ELR (cell line): ENCODE results near the gene SFSWAP.
"Not testable (repeated sequence)": the region's sequence is repeated elsewhere in the genome, so short reads cannot be mapped to it uniquely, and the experiment has no call there.

Source experiments
- DNase-seq: peaks from one replicate; pipeline ENCODE4 v3.0.0-alpha.2; 2015; ENCODE audit warnings: low read depth

The SFSWAP gene

GRCh38 chr12:131702573-131702877, 8.4 kb upstream of the SFSWAP start:
- no peak for DNase-seq

GRCh38 chr12:131703161-131703560, 7.7 kb upstream of the SFSWAP start:
- no peak for DNase-seq

DNA sequence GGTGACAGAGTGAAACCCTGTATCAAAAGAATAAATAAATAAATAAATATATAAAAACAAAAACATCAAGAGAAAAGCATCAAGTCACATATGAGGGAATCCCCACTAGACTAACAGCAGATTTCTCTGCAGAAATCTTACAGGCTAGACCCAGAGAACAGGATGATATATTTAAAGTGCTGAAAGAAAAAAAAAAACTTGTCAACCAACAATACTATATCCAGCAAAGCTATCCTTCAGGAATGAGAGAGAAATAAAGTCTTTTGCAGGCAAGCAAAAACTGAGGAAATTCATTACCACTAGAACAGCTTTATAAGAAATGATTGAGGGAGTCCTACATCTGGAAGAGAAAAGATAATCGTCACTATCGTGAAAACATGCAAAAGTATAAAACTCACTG, 6.4 kb upstream of the SFSWAP start:
- no peak for DNase-seq

GRCh38 chr12:131706709-131707108, 4.2 kb upstream of the SFSWAP start:
- not testable (repeated sequence) for DNase-seq

DNA sequence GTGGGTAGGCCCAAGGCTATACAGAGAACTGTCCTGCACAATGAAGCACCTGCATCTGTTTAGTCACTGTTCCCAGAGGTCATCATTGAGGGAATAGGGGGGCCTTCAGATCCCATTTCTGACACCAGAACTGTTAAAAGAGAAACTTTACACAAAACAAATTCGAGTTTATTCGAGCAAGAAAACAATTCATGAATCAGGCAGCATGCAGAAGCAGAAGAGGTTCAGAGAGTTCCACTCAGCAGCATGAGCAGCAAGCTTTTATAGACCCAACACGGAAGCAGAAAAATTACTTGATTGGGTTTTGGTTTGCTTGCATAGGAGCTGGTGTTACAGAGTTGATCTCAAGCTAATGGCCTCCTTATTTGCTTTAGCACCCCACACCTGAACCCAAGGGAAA, 1.7 kb upstream of the SFSWAP start:
- no peak for DNase-seq

- peak; percentile 28 for DNase-seq
Measured at GRCh38 chr12:131711551-131712205, 788 bp downstream of the SFSWAP start.

DNA sequence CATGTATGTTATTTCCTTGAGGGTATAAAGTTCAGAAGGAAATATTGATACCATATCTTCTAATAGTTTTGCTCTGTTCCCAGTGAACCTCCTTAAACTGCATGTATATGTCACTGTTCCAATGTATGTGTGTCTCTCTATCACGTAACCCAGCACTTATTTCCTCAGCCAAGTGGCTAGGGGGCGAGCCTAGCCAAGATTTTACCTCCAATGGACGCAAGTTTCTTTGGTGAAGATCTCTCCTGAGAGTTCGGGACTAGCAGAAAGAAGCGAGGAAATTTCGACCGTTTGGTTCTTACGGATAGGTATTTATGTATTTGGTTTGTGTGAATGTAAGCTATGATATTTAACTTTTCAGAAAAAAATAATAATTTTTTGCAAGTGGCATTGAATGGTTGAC, 2.5 kb downstream of the SFSWAP start:
- no peak for DNase-seq

DNA sequence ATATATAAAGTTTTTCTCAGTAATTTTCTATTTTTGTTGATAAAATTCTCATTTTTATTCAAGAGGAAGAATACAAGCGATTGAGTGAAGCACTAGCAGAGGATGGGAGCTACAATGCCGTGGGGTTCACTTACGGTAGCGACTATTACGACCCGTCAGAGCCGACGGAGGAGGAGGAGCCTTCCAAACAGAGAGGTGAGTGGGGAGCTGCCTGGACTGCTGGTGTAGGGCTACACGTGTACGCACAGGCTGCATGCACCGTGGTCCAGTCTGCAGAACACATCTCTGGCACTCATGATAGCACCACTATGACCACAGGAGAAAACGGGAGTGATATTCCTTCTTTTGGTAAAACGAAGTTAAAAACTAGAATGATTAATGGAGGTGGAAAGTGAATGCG, 3.9 kb downstream of the SFSWAP start:
- no peak for DNase-seq

DNA sequence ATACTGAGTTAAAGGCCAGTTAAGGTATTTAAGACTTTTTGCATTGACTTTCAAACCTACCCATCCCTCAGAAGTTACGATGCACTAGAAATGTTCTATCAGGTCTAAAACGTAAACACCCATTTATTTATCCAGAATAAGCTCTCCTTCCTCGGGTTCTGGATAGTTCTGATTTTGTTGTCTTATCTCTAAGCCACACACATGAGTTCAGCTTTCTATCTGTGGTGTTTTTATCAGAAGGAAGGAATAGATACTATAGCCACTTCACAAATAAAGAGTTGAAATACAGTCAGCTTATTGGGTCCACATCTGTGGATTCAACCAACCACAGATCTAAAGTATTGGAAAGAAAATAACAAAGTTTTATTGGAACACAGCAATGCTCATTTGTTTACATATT, 5.4 kb downstream of the SFSWAP start:
- DNase-seq = no peak

GRCh38 chr12:131720241-131720640, 9.4 kb downstream of the SFSWAP start:
- no peak for DNase-seq

DNA sequence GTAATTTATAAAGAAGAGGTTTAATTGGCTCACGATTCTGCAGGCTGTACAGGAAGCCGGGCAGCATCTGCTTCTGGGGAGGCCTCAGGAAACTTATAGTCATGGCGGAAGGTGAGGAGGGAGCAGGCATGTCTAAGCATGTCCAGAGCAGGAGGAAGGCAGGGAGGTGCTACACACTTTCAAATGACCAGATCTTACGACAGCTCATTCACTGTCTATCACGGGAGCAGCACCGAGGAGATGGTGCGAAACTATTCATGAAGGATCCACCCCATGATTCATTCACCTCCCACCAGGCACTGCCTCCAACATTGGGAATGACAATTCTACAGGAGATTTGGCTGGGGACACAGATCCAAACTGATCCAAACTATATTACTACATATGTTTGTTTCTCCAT, 10.0 kb downstream of the SFSWAP start:
- no peak for DNase-seq

DNA sequence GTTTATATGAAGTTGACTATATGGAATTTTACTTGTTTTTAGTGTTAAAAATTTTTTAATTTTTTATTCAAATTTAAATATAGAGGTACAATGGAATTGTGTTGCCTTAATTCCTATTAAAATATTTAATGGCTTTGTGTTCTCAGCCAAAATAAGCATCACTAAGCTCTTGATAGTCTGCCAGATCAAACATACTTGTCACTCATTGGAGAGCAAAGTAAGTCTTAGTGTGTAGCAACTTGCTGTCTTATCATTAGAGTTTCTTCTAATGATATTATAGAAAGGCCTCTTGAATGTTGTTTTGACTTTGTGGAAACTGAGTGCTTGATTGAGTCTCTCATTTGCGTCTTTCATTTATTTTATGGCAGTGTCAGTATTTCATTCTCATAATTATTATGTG, 10.7 kb downstream of the SFSWAP start:
- no peak for DNase-seq

- DNase-seq = no peak
Measured at GRCh38 chr12:131723532-131723931, 12.6 kb downstream of the SFSWAP start.

GRCh38 chr12:131724534-131724933, 13.6 kb downstream of the SFSWAP start:
- no peak for DNase-seq

- DNase-seq = no peak
Measured at GRCh38 chr12:131725503-131725902, 14.6 kb downstream of the SFSWAP start.

GRCh38 chr12:131728720-131729119, 17.8 kb downstream of the SFSWAP start:
- DNase-seq = no peak

- no peak for DNase-seq
Measured at GRCh38 chr12:131729254-131729955, 18.5 kb downstream of the SFSWAP start.

DNA sequence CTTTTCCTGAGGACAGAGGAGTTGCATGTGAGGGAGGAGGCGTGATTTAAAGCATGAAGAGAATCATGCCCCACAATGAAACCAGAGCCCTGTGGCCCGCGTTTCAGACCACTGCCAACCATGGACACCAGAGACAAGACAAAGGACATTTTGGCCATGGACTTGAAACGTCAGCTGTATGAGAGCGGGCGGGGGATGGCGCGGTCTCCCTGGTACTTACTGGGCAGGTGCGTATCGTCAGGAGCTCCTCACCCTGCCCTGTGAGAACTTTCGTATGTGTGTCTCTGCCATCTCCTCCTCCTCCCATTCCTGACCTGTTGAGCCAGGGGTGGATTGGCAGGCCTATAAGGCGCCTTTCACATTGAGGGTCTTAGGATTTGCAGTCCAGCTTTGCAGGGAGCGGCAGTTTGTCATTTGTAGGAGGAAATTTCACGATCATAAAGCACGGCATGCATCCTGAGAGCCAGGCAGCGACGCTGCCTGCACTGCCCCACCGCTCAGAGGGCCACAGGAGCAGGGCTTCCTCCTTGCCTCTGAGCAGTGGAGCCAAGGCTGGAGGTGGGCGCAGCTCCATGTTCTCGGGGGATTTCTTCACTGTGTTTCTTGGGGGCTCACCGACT, 22.2 kb downstream of the SFSWAP start:
- no peak for DNase-seq

GRCh38 chr12:131733874-131734273, 23.0 kb downstream of the SFSWAP start:
- no peak for DNase-seq

DNA sequence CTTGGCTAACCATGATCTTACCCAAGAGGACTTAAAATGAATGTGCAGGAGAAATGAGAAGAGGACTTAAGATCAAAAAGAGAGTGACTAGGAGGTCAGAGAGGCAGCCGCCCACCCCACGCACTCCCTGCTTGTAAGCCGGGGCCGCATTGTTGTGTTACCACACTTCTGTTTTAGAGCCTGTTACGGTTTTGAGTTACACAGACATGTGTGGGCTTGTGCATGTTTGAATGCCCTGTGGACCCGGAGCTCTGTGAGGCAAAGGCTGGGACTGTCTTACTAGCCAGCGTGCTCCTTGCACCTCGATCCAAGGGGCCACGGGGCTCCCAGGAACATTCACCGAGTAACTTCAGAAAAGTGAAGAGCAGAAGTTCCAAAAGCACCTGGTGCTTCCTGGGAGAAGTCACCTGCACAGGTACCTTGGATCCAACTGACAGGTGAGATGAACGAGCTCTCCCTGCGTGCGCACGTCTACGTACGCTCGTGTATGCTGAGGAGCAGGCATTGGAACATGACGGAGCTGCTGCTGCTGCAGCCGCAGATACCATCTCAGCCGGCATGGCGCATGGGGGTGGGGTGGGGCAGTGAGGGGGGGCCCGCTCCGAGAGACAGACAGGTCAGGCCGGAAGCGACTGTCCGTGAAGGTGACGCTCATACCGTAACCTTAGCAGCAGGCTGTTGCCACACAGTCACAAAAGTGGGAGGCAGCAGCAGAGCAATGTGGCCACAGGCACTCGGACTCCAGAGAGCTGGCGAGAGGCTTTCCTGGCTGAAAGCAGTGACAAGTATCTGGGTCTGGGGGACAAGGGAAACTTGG, 23.7 kb downstream of the SFSWAP start:
- no peak for DNase-seq

- no peak for DNase-seq
Measured at GRCh38 chr12:131735153-131735456, 24.2 kb downstream of the SFSWAP start.

DNA sequence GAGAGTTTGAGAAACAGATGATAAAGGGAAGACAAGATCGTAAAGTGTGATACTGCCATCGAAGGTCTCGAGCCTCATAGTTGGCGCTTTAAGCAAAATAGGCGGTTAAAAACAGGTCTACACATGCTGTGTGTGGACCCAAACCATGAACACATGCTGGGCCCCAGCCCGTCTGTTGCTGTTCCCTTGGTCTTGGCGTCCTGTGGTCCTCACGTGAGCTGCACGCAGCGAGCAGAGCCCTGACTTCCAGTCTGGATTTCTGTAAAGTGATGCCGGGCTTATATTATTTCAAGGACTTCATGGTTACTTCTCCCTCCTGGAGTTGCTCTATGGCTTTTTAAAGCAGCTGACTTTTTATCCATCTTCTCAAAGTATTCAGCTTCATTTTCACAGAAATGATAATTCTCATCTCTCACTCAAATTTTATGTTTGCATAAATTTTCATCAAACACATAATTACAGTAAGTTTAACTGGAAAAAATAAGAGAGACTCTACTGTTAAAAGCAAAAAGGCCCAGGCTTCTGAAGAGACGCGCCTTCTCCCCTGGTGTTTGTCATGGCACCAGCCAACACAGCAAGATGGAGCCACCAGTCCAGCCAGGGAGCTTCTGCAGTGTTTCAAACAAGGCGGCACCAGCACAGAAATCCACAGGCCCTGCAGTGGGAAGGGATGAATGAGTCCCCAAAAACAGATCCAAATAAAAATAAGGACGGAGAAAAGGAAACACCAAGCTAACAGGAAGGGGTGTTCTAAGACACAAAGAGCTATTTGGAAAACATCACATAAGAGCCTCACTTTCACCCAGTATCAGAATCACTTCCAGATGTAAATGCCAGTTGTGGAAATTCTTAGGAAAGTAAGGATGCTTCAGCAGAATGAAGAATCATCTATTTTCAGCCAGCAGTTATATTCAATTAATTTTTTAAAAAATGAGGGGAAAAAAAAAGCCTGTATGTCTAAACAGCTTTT, 24.9 kb downstream of the SFSWAP start:
- DNase-seq = no peak
